Gastrocnemius medialis (tissue), 4 donors: ENCODE data around the gene CMKLR1.

Experiments used
- POLR2A ChIP-seq, 2 donors: fragments of 450-650 bp; IDR thresholded peaks; one replicate each; pipeline ENCODE4 v1.6.1; 2017; ENCODE audit warnings: antibody characterized with exemption in 2 of 2, mild to moderate bottlenecking in 2 of 2, moderate library complexity in 2 of 2
- TF ChIP-seq, protein P1 (sequence below), 5 experiments: fragments of 450-650 bp in 3 of 5; fragments of 200-600 bp in 2 of 5; sonication (generic) in 2 of 5; IDR thresholded peaks in 4 of 5; conservative IDR thresholded peaks in 1 of 5; 1 replicate in 4 of 5; 2 replicates in 1 of 5; pipeline ENCODE4 v1.5.1; 2016 to 2019; ENCODE audit warnings: antibody characterized with exemption in 5 of 5, mild to moderate bottlenecking in 3 of 5, moderate library complexity in 3 of 5

DNA sequence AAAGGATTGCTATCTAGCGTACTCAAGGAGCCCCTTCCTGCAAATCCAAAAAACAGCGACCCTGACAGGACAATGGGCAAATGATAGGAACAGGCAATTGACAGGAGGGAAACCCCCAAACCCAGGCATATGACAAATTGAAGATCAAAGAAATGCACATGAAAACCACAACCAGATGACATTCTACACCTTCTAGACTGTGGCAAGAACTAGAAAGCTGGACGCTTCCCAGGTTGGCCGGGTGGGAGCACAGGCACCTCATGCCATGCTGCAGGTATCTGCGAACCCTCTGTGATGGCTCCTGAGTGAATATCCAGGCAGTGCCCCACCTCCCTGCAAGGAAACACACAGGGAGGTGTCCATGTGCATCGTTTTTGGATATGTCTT lies 37.1 kb downstream of the CMKLR1 start:
- TF ChIP-seq, protein P1, sequence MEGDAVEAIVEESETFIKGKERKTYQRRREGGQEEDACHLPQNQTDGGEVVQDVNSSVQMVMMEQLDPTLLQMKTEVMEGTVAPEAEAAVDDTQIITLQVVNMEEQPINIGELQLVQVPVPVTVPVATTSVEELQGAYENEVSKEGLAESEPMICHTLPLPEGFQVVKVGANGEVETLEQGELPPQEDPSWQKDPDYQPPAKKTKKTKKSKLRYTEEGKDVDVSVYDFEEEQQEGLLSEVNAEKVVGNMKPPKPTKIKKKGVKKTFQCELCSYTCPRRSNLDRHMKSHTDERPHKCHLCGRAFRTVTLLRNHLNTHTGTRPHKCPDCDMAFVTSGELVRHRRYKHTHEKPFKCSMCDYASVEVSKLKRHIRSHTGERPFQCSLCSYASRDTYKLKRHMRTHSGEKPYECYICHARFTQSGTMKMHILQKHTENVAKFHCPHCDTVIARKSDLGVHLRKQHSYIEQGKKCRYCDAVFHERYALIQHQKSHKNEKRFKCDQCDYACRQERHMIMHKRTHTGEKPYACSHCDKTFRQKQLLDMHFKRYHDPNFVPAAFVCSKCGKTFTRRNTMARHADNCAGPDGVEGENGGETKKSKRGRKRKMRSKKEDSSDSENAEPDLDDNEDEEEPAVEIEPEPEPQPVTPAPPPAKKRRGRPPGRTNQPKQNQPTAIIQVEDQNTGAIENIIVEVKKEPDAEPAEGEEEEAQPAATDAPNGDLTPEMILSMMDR (IDR thresholded peaks at IDR 0.05 in 4 of 5, conservative IDR thresholded peaks at IDR 0.05 in 1 of 5): no peak
- no peak for TF ChIP-seq POLR2A (IDR thresholded peaks at IDR 0.05)
